ENCODE data around the gene GPR135.

DNA sequence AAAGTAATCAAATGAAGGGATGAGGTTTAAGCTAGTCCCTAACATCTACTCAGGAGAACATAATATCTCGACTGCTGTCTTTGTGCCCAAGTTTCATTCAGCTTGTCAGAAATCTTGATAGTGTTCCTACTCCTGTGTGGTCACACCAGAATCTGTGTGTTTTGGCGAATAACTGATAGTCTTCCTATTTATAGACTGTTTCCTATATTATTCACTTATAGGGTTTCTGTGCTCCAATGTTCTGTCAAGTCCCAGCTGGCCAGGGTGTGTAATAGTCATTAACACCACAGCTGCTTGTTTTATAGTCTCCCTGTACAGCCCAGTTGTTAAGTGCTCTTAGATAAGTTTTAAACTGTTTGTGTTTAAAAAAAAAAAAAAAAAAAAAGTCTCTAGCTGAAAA, 45.9 kb downstream of the GPR135 start:
- TF ChIP-seq, protein P1, sequence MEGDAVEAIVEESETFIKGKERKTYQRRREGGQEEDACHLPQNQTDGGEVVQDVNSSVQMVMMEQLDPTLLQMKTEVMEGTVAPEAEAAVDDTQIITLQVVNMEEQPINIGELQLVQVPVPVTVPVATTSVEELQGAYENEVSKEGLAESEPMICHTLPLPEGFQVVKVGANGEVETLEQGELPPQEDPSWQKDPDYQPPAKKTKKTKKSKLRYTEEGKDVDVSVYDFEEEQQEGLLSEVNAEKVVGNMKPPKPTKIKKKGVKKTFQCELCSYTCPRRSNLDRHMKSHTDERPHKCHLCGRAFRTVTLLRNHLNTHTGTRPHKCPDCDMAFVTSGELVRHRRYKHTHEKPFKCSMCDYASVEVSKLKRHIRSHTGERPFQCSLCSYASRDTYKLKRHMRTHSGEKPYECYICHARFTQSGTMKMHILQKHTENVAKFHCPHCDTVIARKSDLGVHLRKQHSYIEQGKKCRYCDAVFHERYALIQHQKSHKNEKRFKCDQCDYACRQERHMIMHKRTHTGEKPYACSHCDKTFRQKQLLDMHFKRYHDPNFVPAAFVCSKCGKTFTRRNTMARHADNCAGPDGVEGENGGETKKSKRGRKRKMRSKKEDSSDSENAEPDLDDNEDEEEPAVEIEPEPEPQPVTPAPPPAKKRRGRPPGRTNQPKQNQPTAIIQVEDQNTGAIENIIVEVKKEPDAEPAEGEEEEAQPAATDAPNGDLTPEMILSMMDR (IDR thresholded peaks at IDR 0.05) = no peak
- no peak for TF ChIP-seq POLR2A (IDR thresholded peaks at IDR 0.05)
